ENCODE data around the gene ARID5A. TPM values are rescaled to one million over a fixed set of nuclear protein-coding genes. Genes with fewer than 3 reads are reported as not detected.

ARID5A gene
- total and polyA plus RNA-seq, 2 donors (not counting 1 experiment from before 2014, with no cell fraction given), result 35.5 to 93.0 TPM

DNA sequence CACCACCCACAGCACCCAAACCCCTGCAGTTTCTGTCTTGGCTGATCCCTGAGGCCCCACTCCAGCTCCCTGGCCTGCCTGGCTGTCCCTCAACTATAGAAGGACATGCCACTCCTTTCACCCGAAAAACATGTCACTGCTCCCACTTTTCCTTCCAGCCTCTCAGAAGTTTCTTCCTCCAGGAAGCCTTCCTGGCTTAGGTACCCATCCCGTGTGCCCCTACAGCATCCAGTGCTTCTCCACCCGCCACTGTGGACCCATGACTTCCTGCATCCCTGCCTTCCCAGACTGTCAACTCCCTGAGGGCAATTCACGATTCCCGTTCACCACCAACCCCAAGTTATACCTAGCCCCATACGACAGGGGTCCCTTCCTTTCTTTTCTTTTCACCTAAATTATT, 21.5 kb downstream of the ARID5A start:
- intact Hi-C loops (cut with micrococcal nuclease), result no loop called here
- Histone ChIP-seq H3K4me3 (ENCODE audit: control extremely low read depth in 1 of 5, extremely low read depth in 1 of 5, insufficient read depth in 1 of 5, low read depth in 2 of 5, low read length in 4 of 5) (no peak overlapping the region), H3K79me2 (ENCODE audit: control insufficient read depth, insufficient read depth, low read length) (no peaks in the 10 kb centered on the region), H3K36me3 (replicated peaks in 1 of 2; ENCODE audit: control extremely low read depth in 1 of 2, control insufficient read depth in 1 of 2, extremely low read depth in 1 of 2, insufficient read depth in 2 of 2, low read length in 1 of 2) (no peaks in the 10 kb centered on the region), H3K4me2 (replicated peaks; ENCODE audit: low read depth, low read length, poor library complexity, severe bottlenecking) (no peak overlapping the region), H3K27me3 (replicated peaks in 1 of 4; ENCODE audit: control extremely low read depth in 1 of 4, control insufficient read depth in 3 of 4, insufficient read depth in 4 of 4, low read length in 3 of 4) (no peaks in the 10 kb centered on the region), H2AFZ (ENCODE audit: insufficient read depth, low read depth, low read length, poor library complexity, severe bottlenecking) (no peak overlapping the region), H4K20me1 (ENCODE audit: control insufficient read depth, insufficient read depth, low read length, poor library complexity, severe bottlenecking) (no peaks in the 10 kb centered on the region), H3K9ac (ENCODE audit: low read length) (no peak overlapping the region), H3K4me1 (ENCODE audit: control insufficient read depth in 2 of 2, insufficient read depth in 2 of 2, low read length in 2 of 2) (peaks cover 6 to 11% of the 10 kb centered on the region in 2 donors), H3K9me3 (ENCODE audit: control extremely low read depth in 1 of 3, control insufficient read depth in 2 of 3, insufficient read depth in 1 of 3, low read length in 2 of 3) (peaks cover 0 to 4% (median 0%) of the 10 kb centered on the region in 3 donors), H3K27ac (ENCODE audit: low read length in 2 of 2) (no peak overlapping the region)
- Mint-ChIP-seq H3K9me3 (ENCODE audit: insufficient read depth) (no peaks in the 10 kb centered on the region), H3K27me3 (no peaks in the 10 kb centered on the region), H3K4me3 (no peak overlapping the region), H3K4me1 (peaks cover 15% of the 10 kb centered on the region), H3K27ac (no peak overlapping the region)
- WGBS (ENCODE audit: insufficient coverage), result 81% methylated on average over 4 of the region's 6 CpGs
- no peak for ATAC-seq (ENCODE audit: low read depth)
- ChIA-PET CTCF (interaction anchor here (1.4 kb wide), 1 partner anchor 10 kb away, joined by 9 read pairs; no protein-coding TSS in a partner anchor), POLR2A (no interaction called here)
- DNase-seq, result no peak
- TF ChIP-seq EZH2 (IDR thresholded peaks at IDR 0.05; ENCODE audit: borderline replicate concordance, insufficient read depth, low read depth, low read length, poor library complexity, severe bottlenecking), result no peak
- TF ChIP-seq, protein P1, sequence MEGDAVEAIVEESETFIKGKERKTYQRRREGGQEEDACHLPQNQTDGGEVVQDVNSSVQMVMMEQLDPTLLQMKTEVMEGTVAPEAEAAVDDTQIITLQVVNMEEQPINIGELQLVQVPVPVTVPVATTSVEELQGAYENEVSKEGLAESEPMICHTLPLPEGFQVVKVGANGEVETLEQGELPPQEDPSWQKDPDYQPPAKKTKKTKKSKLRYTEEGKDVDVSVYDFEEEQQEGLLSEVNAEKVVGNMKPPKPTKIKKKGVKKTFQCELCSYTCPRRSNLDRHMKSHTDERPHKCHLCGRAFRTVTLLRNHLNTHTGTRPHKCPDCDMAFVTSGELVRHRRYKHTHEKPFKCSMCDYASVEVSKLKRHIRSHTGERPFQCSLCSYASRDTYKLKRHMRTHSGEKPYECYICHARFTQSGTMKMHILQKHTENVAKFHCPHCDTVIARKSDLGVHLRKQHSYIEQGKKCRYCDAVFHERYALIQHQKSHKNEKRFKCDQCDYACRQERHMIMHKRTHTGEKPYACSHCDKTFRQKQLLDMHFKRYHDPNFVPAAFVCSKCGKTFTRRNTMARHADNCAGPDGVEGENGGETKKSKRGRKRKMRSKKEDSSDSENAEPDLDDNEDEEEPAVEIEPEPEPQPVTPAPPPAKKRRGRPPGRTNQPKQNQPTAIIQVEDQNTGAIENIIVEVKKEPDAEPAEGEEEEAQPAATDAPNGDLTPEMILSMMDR (IDR thresholded peaks at IDR 0.05), result no peak

DNA sequence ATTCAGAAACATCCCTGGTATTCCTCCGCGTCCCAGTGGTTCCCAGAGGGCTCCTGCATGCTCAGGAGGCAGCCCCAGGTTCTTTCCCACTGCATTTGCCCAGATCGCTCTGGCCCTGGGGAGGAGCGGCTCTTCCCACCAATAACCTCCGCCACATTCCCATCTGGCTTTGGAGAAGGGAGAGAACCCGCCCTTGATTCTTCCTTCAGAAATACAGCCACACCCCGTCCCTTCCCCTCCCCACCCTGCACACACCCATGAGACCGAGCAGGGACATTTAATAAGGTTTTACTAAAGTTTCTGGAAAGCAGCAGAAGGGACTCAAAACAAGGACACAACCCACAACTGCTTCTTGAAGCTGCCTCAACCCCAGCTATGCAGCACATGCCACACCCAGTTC, 21.9 kb downstream of the ARID5A start:
- intact Hi-C loops (cut with micrococcal nuclease), result no loop called here
- no peaks in the 10 kb centered on the region for H3K9me3 Mint-ChIP-seq (ENCODE audit: insufficient read depth)
- H3K9me3 ChIP-seq (ENCODE audit: control extremely low read depth in 1 of 3, control insufficient read depth in 2 of 3, insufficient read depth in 1 of 3, low read length in 2 of 3), result peaks cover 0 to 4% (median 0%) of the 10 kb centered on the region in 3 donors

More for the DNA sequence above, 21.9 kb downstream of the ARID5A start:
- Histone ChIP-seq H3K9ac (ENCODE audit: low read length) (no peak overlapping the region), H3K79me2 (ENCODE audit: control insufficient read depth, insufficient read depth, low read length) (no peaks in the 10 kb centered on the region), H4K20me1 (ENCODE audit: control insufficient read depth, insufficient read depth, low read length, poor library complexity, severe bottlenecking) (no peaks in the 10 kb centered on the region), H3K36me3 (replicated peaks in 1 of 2; ENCODE audit: control extremely low read depth in 1 of 2, control insufficient read depth in 1 of 2, extremely low read depth in 1 of 2, insufficient read depth in 2 of 2, low read length in 1 of 2) (no peaks in the 10 kb centered on the region), H3K4me2 (replicated peaks; ENCODE audit: low read depth, low read length, poor library complexity, severe bottlenecking) (no peak overlapping the region), H2AFZ (ENCODE audit: insufficient read depth, low read depth, low read length, poor library complexity, severe bottlenecking) (no peak overlapping the region), H3K4me1 (ENCODE audit: control insufficient read depth in 2 of 2, insufficient read depth in 2 of 2, low read length in 2 of 2) (peaks cover 6 to 11% of the 10 kb centered on the region in 2 donors), H3K27me3 (replicated peaks in 1 of 4; ENCODE audit: control extremely low read depth in 1 of 4, control insufficient read depth in 3 of 4, insufficient read depth in 4 of 4, low read length in 3 of 4) (no peaks in the 10 kb centered on the region), H3K4me3 (ENCODE audit: control extremely low read depth in 1 of 5, extremely low read depth in 1 of 5, insufficient read depth in 1 of 5, low read depth in 2 of 5, low read length in 4 of 5) (no peak overlapping the region), H3K27ac (ENCODE audit: low read length in 2 of 2) (no peak overlapping the region)
- Mint-ChIP-seq H3K27ac (no peak overlapping the region), H3K27me3 (no peaks in the 10 kb centered on the region), H3K4me1 (peaks cover 15% of the 10 kb centered on the region), H3K4me3 (no peak overlapping the region)
- 94% methylated on average over 5 of the region's 8 CpGs for WGBS (ENCODE audit: insufficient coverage)
- CTCF ChIA-PET, result no interaction called here
- POLR2A ChIA-PET, result no interaction called here
- no peak for TF ChIP-seq EZH2 (IDR thresholded peaks at IDR 0.05; ENCODE audit: borderline replicate concordance, insufficient read depth, low read depth, low read length, poor library complexity, severe bottlenecking)
- TF ChIP-seq, protein P1 (IDR thresholded peaks at IDR 0.05), result no peak
- ATAC-seq (ENCODE audit: low read depth) (no peak), DNase-seq (no peak)

All from B cell (primary cell).